SK-N-SH treated with all-trans-retinoic acid at 6 μM for 48 hours (cell line): ENCODE data around the gene ORM1.

Experiments used
- ATAC-seq: fragments of 200-7000 bp; cut with Tn5 transposase; 3 replicates; pipeline ENCODE4 v1.9.1; 2020; ENCODE audit warnings: mild to moderate bottlenecking, moderate library complexity
- ARNTL ChIP-seq: fragments of 450-650 bp; formaldehyde crosslinking; IDR thresholded peaks from 2 replicates; pipeline ENCODE4 v1.5.0; 2020; ENCODE audit warnings: low read depth, mild to moderate bottlenecking, moderate library complexity, borderline replicate concordance
- CSDC2 ChIP-seq: fragments of 250-450 bp; sonication (Bioruptor Pico); IDR thresholded peaks from 2 replicates; pipeline ENCODE4 v1.5.0; 2020; ENCODE audit warnings: mild to moderate bottlenecking, moderate library complexity
- CSRNP3 ChIP-seq: fragments of 250-450 bp; sonication (Bioruptor Pico); IDR thresholded peaks from 2 replicates; pipeline ENCODE4 v1.5.1; 2021; ENCODE audit warnings: mild to moderate bottlenecking, moderate library complexity
- GLIS3 ChIP-seq: fragments of 250-450 bp; sonication (Bioruptor Pico); IDR thresholded peaks from 2 replicates; pipeline ENCODE4 v1.5.0; 2020; ENCODE audit warnings: mild to moderate bottlenecking, moderate library complexity
- ISL1 ChIP-seq: fragments of 250-450 bp; sonication (Bioruptor Pico); IDR thresholded peaks from 2 replicates; pipeline ENCODE4 v2.1.2; 2022; ENCODE audit warnings: mild to moderate bottlenecking, moderate library complexity
- OSR1 ChIP-seq: fragments of 250-450 bp; sonication (Bioruptor Pico); IDR thresholded peaks from 2 replicates; pipeline ENCODE4 v1.8.0; 2022; ENCODE audit warnings: moderate library complexity, mild to moderate bottlenecking, inconsistent platforms
- PATZ1 ChIP-seq: fragments of 250-450 bp; sonication (Bioruptor Pico); IDR thresholded peaks from 2 replicates; pipeline ENCODE4 v1.8.0; 2020; ENCODE audit warnings: mild to moderate bottlenecking, moderate library complexity, borderline replicate concordance
- POU6F1 ChIP-seq: fragments of 250-450 bp; sonication (Bioruptor Pico); IDR thresholded peaks from 2 replicates; pipeline ENCODE4 v1.8.0; 2021; ENCODE audit warnings: low read depth, mild to moderate bottlenecking, moderate library complexity, borderline replicate concordance
- PPARA ChIP-seq: fragments of 250-450 bp; sonication (Bioruptor Pico); IDR thresholded peaks from 2 replicates; pipeline ENCODE4 v1.5.0; 2020; ENCODE audit warnings: mild to moderate bottlenecking, borderline replicate concordance
- RARB ChIP-seq: fragments of 250-450 bp; sonication (Bioruptor Pico); IDR thresholded peaks from 2 replicates; pipeline ENCODE4 v1.8.0; 2021; ENCODE audit warnings: mild to moderate bottlenecking, moderate library complexity
- TCF4 ChIP-seq: fragments of 250-450 bp; sonication (Bioruptor Pico); IDR thresholded peaks from 2 replicates; pipeline ENCODE4 v1.8.0; 2021; ENCODE audit warnings: mild to moderate bottlenecking, moderate library complexity, borderline replicate concordance
- TOX ChIP-seq: fragments of 250-450 bp; sonication (Bioruptor Pico); IDR thresholded peaks from 2 replicates; pipeline ENCODE4 v1.8.0; 2021; ENCODE audit warnings: mild to moderate bottlenecking, moderate library complexity, borderline replicate concordance
- TSHZ2 ChIP-seq: fragments of 250-450 bp; sonication (Bioruptor Pico); IDR thresholded peaks from 2 replicates; pipeline ENCODE4 v1.5.0; 2020; ENCODE audit warnings: mild to moderate bottlenecking, moderate library complexity
- ZFP30 ChIP-seq: fragments of 450-650 bp; formaldehyde crosslinking; IDR thresholded peaks from 2 replicates; pipeline ENCODE4 v1.5.0; 2022; ENCODE audit warnings: mild to moderate bottlenecking, moderate library complexity
- ZNF565 ChIP-seq: fragments of 450-650 bp; formaldehyde crosslinking; conservative IDR thresholded peaks from 2 replicates; pipeline ENCODE4 v1.5.0; 2020; ENCODE audit warnings: low read depth, mild to moderate bottlenecking, moderate library complexity
- ZNF8 ChIP-seq: fragments of 450-650 bp; formaldehyde crosslinking; IDR thresholded peaks from 2 replicates; pipeline ENCODE4 v1.5.0; 2020; ENCODE audit warnings: mild to moderate bottlenecking, moderate library complexity

ORM1 gene

GRCh38 chr9:114359801-114360200, 36.9 kb downstream of the ORM1 start (continued):
- TF ChIP-seq POU6F1 (CRISPR knock-in tag) = no peak
- TF ChIP-seq TOX (CRISPR knock-in tag) = no peak
- TF ChIP-seq, all 23 proteins: peak for 0

GRCh38 chr9:114361542-114361941, 38.6 kb downstream of the ORM1 start:
- TF ChIP-seq ZFP30 (CRISPR knock-in tag) (no peak), ISL1 (CRISPR knock-in tag) (no peak), ARNTL (no peak), POU6F1 (CRISPR knock-in tag) (no peak), TOX (CRISPR knock-in tag) (no peak)
- ATAC-seq = no peak

- no peak for ATAC-seq
- TF ChIP-seq ARNTL (no peak), CSDC2 (no peak), TSHZ2 (CRISPR knock-in tag) (no peak)
Observed at GRCh38 chr9:114362394-114362793, 39.5 kb downstream of the ORM1 start.

- TF ChIP-seq POU6F1 (CRISPR knock-in tag) (no peak), ZNF8 (CRISPR knock-in tag) (no peak), CSRNP3 (CRISPR knock-in tag) (no peak), PATZ1 (no peak), OSR1 (CRISPR knock-in tag) (no peak), RARB (no peak), PPARA (CRISPR knock-in tag) (no peak), ZNF565 (CRISPR knock-in tag) (no peak), ARNTL (no peak), CSDC2 (no peak), TCF4 (CRISPR knock-in tag) (no peak), GLIS3 (CRISPR knock-in tag) (no peak)
- ATAC-seq = no peak
Observed at GRCh38 chr9:114363424-114363823, 40.5 kb downstream of the ORM1 start.
